ENCODE measurements around the gene LMAN1L.

The LMAN1L gene

DNA sequence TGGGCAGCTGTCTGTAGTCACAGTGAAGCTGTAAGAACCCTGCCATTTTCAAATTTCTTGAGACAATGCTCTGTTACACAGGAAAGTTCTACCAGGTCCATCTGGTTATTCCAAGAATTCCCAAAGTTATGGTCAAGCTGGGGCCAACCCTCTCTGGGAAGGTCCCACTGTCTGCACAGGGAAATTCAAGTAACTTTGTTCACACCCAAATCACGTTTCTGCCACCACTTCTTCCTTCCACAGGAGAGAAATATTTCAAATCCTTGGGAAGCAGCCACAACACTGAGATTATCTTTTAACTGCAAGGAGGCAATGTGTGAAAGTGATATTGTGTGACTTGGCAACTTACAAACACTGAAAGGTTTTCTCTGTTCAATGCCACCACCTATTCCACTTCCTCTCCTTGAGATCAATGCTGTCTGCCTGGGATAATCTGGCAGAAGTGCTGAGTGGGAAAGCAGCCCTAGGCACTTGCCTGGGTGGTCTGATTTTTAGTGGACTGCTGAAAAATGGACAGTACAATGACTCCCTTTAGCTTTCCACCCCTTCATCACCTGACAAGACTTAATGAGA lies 54.9 kb downstream of the LMAN1L start:
- Mint-ChIP-seq H3K36me3 (ENCODE audit: low read depth) (peaks cover 31% of the 10 kb centered on the region), H3K4me1 (peaks cover 60% of the 10 kb centered on the region), H3K4me3 (peak overlapping the region in 2 of 3 experiments; percentile 43 to 58), H3K27me3 (ENCODE audit: low read depth) (no peaks in the 10 kb centered on the region), H3K27ac (peak overlapping the region; percentile 73 to 87 (median 83)), H3K9me3 (no peaks in the 10 kb centered on the region)
- TF ChIP-seq, protein P1, sequence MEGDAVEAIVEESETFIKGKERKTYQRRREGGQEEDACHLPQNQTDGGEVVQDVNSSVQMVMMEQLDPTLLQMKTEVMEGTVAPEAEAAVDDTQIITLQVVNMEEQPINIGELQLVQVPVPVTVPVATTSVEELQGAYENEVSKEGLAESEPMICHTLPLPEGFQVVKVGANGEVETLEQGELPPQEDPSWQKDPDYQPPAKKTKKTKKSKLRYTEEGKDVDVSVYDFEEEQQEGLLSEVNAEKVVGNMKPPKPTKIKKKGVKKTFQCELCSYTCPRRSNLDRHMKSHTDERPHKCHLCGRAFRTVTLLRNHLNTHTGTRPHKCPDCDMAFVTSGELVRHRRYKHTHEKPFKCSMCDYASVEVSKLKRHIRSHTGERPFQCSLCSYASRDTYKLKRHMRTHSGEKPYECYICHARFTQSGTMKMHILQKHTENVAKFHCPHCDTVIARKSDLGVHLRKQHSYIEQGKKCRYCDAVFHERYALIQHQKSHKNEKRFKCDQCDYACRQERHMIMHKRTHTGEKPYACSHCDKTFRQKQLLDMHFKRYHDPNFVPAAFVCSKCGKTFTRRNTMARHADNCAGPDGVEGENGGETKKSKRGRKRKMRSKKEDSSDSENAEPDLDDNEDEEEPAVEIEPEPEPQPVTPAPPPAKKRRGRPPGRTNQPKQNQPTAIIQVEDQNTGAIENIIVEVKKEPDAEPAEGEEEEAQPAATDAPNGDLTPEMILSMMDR (IDR thresholded peaks at IDR 0.05; ENCODE audit: unreplicated experiment in 3 of 3) = no peak

DNA sequence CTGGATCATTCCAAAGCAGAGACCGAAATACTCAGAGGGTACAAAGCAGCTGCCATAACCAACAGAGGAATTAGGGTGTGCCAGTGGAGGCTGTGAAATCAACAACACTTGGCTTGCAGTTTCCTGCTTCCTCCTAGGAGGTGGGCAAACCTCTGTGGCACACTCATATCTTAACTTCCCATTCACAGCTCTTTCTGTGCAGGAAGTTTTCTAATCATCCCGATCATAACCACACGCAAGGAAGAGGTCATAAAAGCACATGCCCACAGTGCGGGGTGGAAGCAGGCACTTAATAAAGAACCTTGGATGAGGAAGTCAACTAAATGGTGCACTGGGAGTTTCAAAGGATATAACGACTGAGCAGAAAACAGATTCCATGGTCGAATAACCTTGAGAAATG lies 55.4 kb downstream of the LMAN1L start:
- Mint-ChIP-seq H3K27ac (peak overlapping the region; percentile 73 to 87 (median 83)), H3K4me3 (peak overlapping the region in 2 of 3 experiments; percentile 43 to 58), H3K27me3 (ENCODE audit: low read depth) (no peaks in the 10 kb centered on the region), H3K9me3 (no peaks in the 10 kb centered on the region), H3K4me1 (peaks cover 65% of the 10 kb centered on the region), H3K36me3 (ENCODE audit: low read depth) (peaks cover 34% of the 10 kb centered on the region)
- TF ChIP-seq, protein P1 (IDR thresholded peaks at IDR 0.05; ENCODE audit: unreplicated experiment in 3 of 3) = no peak

DNA sequence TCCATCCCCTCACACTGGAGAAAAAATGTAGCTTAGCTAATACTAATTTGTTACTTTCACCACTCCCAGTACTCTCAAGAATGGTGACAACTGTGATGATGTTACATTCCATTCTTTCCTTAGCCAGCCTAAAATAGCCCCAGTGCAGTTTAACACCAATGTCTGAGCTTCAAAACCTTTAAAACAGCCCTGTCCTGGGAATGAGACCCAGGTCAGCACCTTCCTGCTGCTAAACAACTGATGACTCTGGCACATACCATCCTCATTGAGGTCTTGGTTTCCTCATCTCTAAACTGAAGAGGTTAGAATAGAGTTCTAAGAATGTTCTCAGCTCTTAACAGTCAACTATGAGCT lies 56.7 kb downstream of the LMAN1L start:
- Mint-ChIP-seq H3K9me3 (no peaks in the 10 kb centered on the region), H3K4me1 (peaks cover 58% of the 10 kb centered on the region)
- TF ChIP-seq, protein P1 (IDR thresholded peaks at IDR 0.05; ENCODE audit: unreplicated experiment in 3 of 3) = no peak

DNA sequence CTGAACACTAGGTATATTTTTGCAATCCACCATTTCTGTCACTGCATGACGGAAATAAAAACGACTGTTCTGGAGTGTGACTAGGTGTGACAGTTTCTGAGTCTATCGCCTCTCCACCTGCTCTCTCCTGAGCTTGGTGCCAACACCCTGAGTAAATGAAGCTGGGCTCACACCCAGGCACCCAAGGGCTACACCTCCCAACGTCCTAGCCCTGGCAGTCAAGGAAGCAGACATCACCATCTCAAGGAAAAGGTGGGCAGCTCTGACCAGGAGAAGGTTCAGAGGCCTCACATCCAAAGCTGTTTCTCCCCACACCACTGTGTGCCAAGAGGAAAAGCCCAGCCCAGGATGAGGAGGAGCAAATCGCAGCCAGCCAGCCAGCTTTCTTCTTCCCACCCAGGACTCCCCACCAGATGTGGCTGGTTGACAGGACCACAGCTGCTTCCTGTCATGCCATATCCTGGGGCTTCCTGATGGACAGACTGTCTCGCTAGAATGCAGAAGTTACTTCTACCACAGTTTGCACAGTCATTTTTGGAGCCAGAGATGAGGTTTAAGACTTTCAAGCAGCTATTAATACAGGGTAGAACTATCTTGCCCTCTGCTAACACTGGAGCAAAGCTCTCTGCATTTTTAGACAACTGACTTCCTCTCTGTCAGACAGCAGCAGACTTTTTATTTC lies 57.2 kb downstream of the LMAN1L start:
- TF ChIP-seq, protein P1 (IDR thresholded peaks at IDR 0.05; ENCODE audit: unreplicated experiment in 3 of 3) = no peak
- Mint-ChIP-seq H3K36me3 (ENCODE audit: low read depth) (peaks cover 26% of the 10 kb centered on the region), H3K9me3 (no peaks in the 10 kb centered on the region), H3K27ac (peak overlapping the region; percentile 58 to 86 (median 71)), H3K4me3 (peak overlapping the region; percentile 70 to 82 (median 81)), H3K4me1 (peaks cover 55% of the 10 kb centered on the region), H3K27me3 (ENCODE audit: low read depth) (no peaks in the 10 kb centered on the region)

More for the DNA sequence above, 56.7 kb downstream of the LMAN1L start:
- Mint-ChIP-seq H3K27ac (peak overlapping the region; percentile 58 to 86 (median 71)), H3K27me3 (ENCODE audit: low read depth) (no peaks in the 10 kb centered on the region), H3K36me3 (ENCODE audit: low read depth) (peaks cover 28% of the 10 kb centered on the region), H3K4me3 (peak overlapping the region in 2 of 3 experiments; percentile 81 to 82)

DNA sequence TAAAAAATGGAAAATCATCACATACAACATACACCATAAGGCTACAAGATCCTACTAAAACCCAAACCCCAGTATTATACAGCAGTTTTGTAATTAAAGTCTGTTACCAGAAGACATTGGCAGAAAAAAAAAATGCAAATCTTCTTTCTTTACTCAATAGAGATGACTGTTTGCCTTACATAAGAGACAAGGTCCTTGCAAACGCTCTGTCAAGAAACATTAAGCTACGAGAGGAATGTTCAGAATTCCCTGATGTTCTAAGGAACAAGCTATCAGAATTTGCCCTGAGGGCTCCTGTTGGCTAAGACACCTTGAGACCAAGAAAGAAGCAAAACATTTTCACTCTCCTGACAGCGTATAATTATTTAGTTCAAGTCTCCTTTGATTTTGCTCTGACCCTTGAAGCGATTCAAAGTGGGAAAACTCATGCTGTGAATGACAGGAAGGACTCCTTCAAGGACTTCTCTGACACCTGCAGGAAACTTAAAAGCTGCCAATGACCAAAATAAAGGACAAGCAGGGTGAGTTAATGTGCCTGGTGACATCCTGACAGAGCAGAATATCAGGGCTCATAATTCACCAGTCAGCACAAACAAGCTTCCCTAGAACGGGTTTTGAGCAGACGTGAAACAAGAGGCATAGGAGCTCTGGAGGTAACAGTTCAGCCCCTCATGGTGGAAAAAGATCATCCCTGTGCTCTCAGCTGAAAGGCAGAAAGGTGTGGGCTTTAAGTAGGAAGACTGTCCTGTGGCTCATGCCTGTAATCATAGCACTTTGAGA lies 58.0 kb downstream of the LMAN1L start:
- Mint-ChIP-seq H3K27me3 (ENCODE audit: low read depth) (no peaks in the 10 kb centered on the region), H3K36me3 (ENCODE audit: low read depth) (peaks cover 26% of the 10 kb centered on the region)

More for the DNA sequence above, 58.0 kb downstream of the LMAN1L start:
- Mint-ChIP-seq H3K4me1 (peaks cover 51% of the 10 kb centered on the region), H3K27ac (peak overlapping the region; percentile 58 to 86 (median 71)), H3K9me3 (no peaks in the 10 kb centered on the region), H3K4me3 (peak overlapping the region; percentile 70 to 82 (median 81))
- TF ChIP-seq, protein P1 (IDR thresholded peaks at IDR 0.05; ENCODE audit: unreplicated experiment in 3 of 3) = no peak
